ENCODE data around the gene TRIM14.

Gene TRIM14

GRCh38 chr9:98050351-98050750 is 68.7 kb downstream of the TRIM14 start:
- Histone ChIP-seq H3K4me1 (ENCODE audit: control insufficient read depth in 1 of 2, insufficient read depth in 1 of 2, low read depth in 1 of 2, low read length in 1 of 2) (peaks cover 10% of the 10 kb centered on the region in 2 experiments), H3K27ac (no peak overlapping the region), H3K4me3 (ENCODE audit: low read depth in 1 of 2, low read length in 1 of 2) (no peak overlapping the region), H3K9me3 (no peaks in the 10 kb centered on the region), H3K36me3 (no peaks in the 10 kb centered on the region), H3K27me3 (no peaks in the 10 kb centered on the region)
- no peak for TF ChIP-seq CTCF (IDR thresholded peaks at IDR 0.05)

GRCh38 chr9:98049288-98050072 is 69.5 kb downstream of the TRIM14 start:
- Histone ChIP-seq H3K36me3 (no peaks in the 10 kb centered on the region), H3K27me3 (no peaks in the 10 kb centered on the region), H3K4me1 (ENCODE audit: control insufficient read depth in 1 of 2, insufficient read depth in 1 of 2, low read depth in 1 of 2, low read length in 1 of 2) (peaks cover 18 to 19% of the 10 kb centered on the region in 2 experiments), H3K9me3 (no peaks in the 10 kb centered on the region), H3K4me3 (ENCODE audit: low read depth in 1 of 2, low read length in 1 of 2) (no peak overlapping the region), H3K27ac (no peak overlapping the region)
- TF ChIP-seq CTCF (IDR thresholded peaks at IDR 0.05): no peak

GRCh38 chr9:98047002-98047401 is 72.0 kb downstream of the TRIM14 start:
- no peak overlapping the region for H3K27ac ChIP-seq

GRCh38 chr9:98046180-98046543 is 72.9 kb downstream of the TRIM14 start:
- Histone ChIP-seq H3K27ac (peak overlapping the region; percentile 89), H3K4me3 (ENCODE audit: low read depth in 1 of 2, low read length in 1 of 2) (peak overlapping the region in 1 of 2 experiments; percentile 42), H3K36me3 (no peaks in the 10 kb centered on the region), H3K27me3 (no peaks in the 10 kb centered on the region), H3K9me3 (no peaks in the 10 kb centered on the region), H3K4me1 (ENCODE audit: control insufficient read depth in 1 of 2, insufficient read depth in 1 of 2, low read depth in 1 of 2, low read length in 1 of 2) (peaks cover 25 to 27% of the 10 kb centered on the region in 2 experiments)
- TF ChIP-seq CTCF (IDR thresholded peaks at IDR 0.05): no peak

More at GRCh38 chr9:98047002-98047401, 72.0 kb downstream of the TRIM14 start:
- TF ChIP-seq CTCF (IDR thresholded peaks at IDR 0.05): no peak
- Histone ChIP-seq H3K36me3 (no peaks in the 10 kb centered on the region), H3K4me1 (ENCODE audit: control insufficient read depth in 1 of 2, insufficient read depth in 1 of 2, low read depth in 1 of 2, low read length in 1 of 2) (peaks cover 25 to 27% of the 10 kb centered on the region in 2 experiments), H3K9me3 (no peaks in the 10 kb centered on the region), H3K27me3 (no peaks in the 10 kb centered on the region), H3K4me3 (ENCODE audit: low read depth in 1 of 2, low read length in 1 of 2) (no peak overlapping the region)

GRCh38 chr9:98045234-98046179 is 73.5 kb downstream of the TRIM14 start:
- no peaks in the 10 kb centered on the region for H3K27me3 ChIP-seq
- H3K9me3 ChIP-seq: no peaks in the 10 kb centered on the region
- H3K4me3 ChIP-seq (ENCODE audit: low read depth in 1 of 2, low read length in 1 of 2): peak overlapping the region; percentile 37 to 42
- H3K36me3 ChIP-seq: no peaks in the 10 kb centered on the region
- peak; percentile 58 for TF ChIP-seq CTCF (IDR thresholded peaks at IDR 0.05)
- H3K4me1 ChIP-seq (ENCODE audit: control insufficient read depth in 1 of 2, insufficient read depth in 1 of 2, low read depth in 1 of 2, low read length in 1 of 2): peaks cover 25 to 27% of the 10 kb centered on the region in 2 experiments
- H3K27ac ChIP-seq: peak overlapping the region; percentile 89

All from neutrophil (primary cell).